HG03571 (cell line): ENCODE data around the gene MGST2.

Experiments
- ATAC-seq: cut with Tn5 transposase; IDR thresholded peaks from one replicate; pipeline ENCODE4 v1.9.1; 2021; ENCODE audit not compliant: unreplicated experiment

Gene MGST2

GRCh38 chr4:139736274-139736660 is 70.6 kb downstream of the MGST2 start:
- no peak for ATAC-seq

GRCh38 chr4:139736661-139737060 is 71.0 kb downstream of the MGST2 start:
- no peak for ATAC-seq

- ATAC-seq: no peak
Observed at GRCh38 chr4:139738846-139739613, 73.4 kb downstream of the MGST2 start.

GRCh38 chr4:139740121-139740520 is 74.5 kb downstream of the MGST2 start:
- no peak for ATAC-seq

GRCh38 chr4:139740531-139741041 is 75.0 kb downstream of the MGST2 start:
- ATAC-seq: no peak

GRCh38 chr4:139743027-139743426 is 77.4 kb downstream of the MGST2 start:
- no peak for ATAC-seq

GRCh38 chr4:139744232-139744631 is 78.6 kb downstream of the MGST2 start:
- no peak for ATAC-seq

GRCh38 chr4:139745111-139745639 is 79.6 kb downstream of the MGST2 start:
- ATAC-seq: no peak

GRCh38 chr4:139746431-139747171 is 81.0 kb downstream of the MGST2 start:
- no peak for ATAC-seq

GRCh38 chr4:139749338-139749737 is 83.7 kb downstream of the MGST2 start:
- no peak for ATAC-seq

GRCh38 chr4:139749835-139750498 is 84.3 kb downstream of the MGST2 start:
- ATAC-seq: no peak

- ATAC-seq: no peak
Observed at GRCh38 chr4:139753686-139754085, 88.1 kb downstream of the MGST2 start.
